Retinal pigment epithelial cell (primary cell): Measurements from ENCODE around the gene DLGAP3.

Source experiments
- DNase-seq: peaks from one replicate; pipeline ENCODE4 v3.0.0-alpha.2; 2010; ENCODE audit warnings: low read depth
- H3K4me3 ChIP-seq: 2 replicates; pipeline ENCODE4 v1.5.1; 2011; ENCODE audit warnings: mild to moderate bottlenecking, low read length, control low read depth, moderate library complexity
- CTCF ChIP-seq: conservative IDR thresholded peaks from 2 replicates; pipeline ENCODE4 v1.5.1; 2011; ENCODE audit warnings: low read depth, low read length, control low read depth, inconsistent platforms

Gene DLGAP3

GRCh38 chr1:34926894-34927293 lies 2.6 kb downstream of the DLGAP3 start:
- DNase-seq, result no peak
- no peak overlapping the region for H3K4me3 ChIP-seq
- TF ChIP-seq CTCF, result no peak

DNA sequence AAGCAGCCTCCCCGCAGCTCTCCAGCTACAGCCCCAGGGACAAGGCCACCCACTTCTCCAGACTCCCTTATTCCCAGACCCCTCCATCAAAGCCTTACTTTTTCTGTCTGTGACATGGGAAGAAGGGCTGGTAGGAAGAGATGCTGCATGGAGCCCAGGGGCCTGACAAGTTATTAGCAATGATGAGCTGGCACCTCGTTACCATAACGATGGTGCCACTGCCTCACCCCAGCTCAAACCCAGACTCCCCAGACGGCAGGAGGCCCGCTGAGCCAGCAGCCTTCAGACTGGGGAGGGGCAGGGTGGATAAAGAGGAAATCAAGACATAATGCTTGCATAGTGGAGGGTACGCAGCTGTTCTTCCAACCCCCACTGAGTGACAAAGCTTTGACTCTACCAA lies 3.3 kb downstream of the DLGAP3 start:
- TF ChIP-seq CTCF, result no peak
- no peak for DNase-seq
- H3K4me3 ChIP-seq, result no peak overlapping the region

- no peak for DNase-seq
- H3K4me3 ChIP-seq, result no peak overlapping the region
- TF ChIP-seq CTCF, result no peak
Observed at GRCh38 chr1:34925730-34926129, 3.7 kb downstream of the DLGAP3 start.

- DNase-seq, result peak; percentile 6
- no peak overlapping the region for H3K4me3 ChIP-seq
- TF ChIP-seq CTCF, result no peak
Observed at GRCh38 chr1:34924759-34925555, 4.5 kb downstream of the DLGAP3 start.

GRCh38 chr1:34923490-34923889 lies 6.0 kb downstream of the DLGAP3 start:
- no peak overlapping the region for H3K4me3 ChIP-seq
- no peak for TF ChIP-seq CTCF
- no peak for DNase-seq

GRCh38 chr1:34918977-34919561 lies 10.4 kb downstream of the DLGAP3 start:
- no peak for TF ChIP-seq CTCF
- no peak overlapping the region for H3K4me3 ChIP-seq
- no peak for DNase-seq
